ENCODE measurements around the gene STK39.

STK39 gene

GRCh38 chr2:167928434-167928833, 319.0 kb downstream of the STK39 start:
- DNase-seq (ENCODE audit: low read depth in 3 of 3): no peak

- no peak for DNase-seq (ENCODE audit: low read depth in 3 of 3)
Measured at GRCh38 chr2:167925758-167926157, 321.6 kb downstream of the STK39 start.

GRCh38 chr2:167924556-167924955, 322.8 kb downstream of the STK39 start:
- DNase-seq (ENCODE audit: low read depth in 3 of 3): no peak

- DNase-seq (ENCODE audit: low read depth in 3 of 3): no peak
Measured at GRCh38 chr2:167916756-167917155, 330.6 kb downstream of the STK39 start.

- DNase-seq (ENCODE audit: low read depth in 3 of 3): no peak
Measured at GRCh38 chr2:167914969-167915368, 332.4 kb downstream of the STK39 start.

GRCh38 chr2:167908786-167909185, 338.6 kb downstream of the STK39 start:
- no peak for DNase-seq (ENCODE audit: low read depth in 3 of 3)

GRCh38 chr2:167905668-167906067, 341.7 kb downstream of the STK39 start:
- DNase-seq (ENCODE audit: low read depth in 3 of 3): no peak

All from stimulated activated CD4-positive, alpha-beta T cell treated with anti-CD3 and anti-CD28 coated beads, TNF-alpha, amount 100 ng/mL, for 4 hours (primary cell).